A204.1 (cell line): Measurements from ENCODE around the gene DPP7.
"Not testable (repeated sequence)": the region's sequence is repeated elsewhere in the genome, so short reads cannot be mapped to it uniquely, and the experiment has no call there.

Experiments
- FAIRE-seq: peaks from 2 replicates; lab custom pipeline; 2012; peaks lifted over from hg19 to GRCh38; lab: Jason Lieb, UNC

Gene DPP7

DNA sequence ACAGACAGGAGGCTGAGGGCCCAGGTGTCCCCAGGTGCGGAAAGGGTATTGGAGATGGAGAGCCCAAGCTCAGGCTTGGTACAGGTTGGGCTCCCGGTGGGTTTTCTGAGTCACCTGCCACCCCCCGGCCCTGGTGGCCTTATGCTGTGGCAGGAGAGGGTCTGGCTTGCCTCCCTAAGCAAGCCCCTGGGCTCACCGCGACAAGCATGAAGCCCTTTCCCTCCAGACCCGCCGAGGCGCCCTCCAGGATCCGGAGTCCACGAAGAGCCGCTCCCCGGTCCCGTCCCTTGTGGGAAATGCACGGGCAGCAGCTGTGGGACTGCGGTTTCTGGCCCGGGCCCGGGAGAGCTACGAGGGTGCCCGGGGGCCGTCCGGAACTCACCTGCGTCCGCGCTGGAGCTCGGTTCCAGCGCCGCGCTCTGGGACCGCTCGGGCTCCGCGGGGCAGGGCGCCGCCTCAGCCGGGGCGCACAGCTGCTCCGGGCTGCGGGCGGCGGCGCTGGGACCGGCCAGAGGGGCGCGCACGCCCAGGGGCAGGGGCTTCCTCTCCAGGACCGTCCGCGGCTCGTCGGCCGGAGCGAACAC lies 44.9 kb downstream of the DPP7 start:
- FAIRE-seq = no peak

DNA sequence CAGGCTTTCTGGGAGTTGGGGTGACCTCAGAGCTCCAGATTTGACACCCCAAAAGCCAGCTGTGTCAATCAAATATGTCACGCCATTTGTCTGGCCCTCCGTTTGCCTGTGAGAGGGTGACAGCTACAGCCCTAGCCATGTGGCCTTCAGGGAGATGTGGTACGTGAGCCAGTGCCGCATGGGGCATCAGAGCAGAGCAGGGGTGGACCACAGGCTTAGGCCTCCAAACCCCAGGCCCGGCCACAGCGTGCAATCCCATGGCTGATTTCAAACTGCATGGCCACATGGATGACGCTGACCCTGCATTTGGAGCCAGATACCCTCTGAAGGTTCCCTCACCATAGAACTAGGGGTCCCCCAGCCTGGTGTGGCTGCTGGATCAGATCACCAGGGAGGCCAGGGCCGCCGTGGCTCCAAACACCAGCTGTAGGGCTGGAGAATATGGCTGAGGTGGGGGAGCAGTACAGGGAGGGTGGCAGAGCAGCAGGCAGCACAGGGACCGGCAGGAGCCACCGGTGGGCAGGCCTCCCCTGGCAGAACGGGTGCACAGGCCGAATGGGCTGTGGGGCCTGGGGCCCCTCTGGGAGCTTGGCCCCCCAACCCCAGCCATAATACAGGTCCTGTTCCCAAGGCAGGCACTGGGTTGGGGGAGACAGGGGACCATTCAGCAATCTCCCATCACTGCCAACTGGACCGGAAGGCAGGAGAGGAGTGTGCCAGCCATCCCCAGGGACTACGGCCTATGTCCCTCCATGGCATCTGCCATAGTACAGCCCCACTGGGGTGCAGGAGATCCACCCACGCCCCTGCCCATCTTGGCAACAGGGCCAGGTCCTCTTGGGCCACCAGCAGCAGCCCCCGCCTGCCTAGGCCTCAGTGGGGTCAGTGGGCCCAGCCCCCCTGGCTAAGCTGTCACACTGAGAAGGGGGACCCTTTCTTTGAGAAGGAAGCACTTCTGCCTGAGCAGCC lies 45.7 kb downstream of the DPP7 start:
- FAIRE-seq = no peak

DNA sequence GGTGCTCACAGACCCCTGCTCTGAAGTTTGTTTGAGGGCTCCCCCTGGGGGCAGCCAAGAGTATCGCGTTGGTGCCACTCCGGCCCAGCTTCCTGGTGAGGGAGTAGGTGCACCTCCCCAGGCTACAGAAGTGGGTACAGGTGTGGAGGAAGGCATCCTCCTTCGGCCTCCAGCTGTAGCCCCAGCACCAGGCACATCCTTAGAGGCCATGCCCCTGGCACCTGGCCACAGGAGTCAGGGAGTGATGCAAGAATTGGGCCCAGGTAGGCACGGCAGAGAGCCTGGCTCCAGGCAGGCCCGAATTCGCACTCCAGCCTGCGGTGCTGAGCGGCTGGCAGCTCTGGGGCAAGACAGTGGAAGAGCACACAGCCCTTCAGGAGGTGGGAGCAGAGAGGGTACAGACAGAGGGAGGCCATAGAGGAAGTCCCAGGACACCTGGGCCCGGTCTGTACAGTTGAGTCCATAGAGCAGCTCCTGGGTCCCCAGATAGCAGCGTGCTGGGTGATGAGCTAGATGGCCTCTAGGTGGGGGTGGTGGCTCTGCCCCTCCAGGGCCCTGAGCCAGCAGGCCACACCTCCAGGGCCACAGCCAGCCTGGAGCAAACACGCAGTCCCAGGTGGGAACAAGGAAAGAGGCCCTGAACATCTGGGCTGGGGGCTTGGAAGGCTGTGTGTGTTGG lies 46.5 kb downstream of the DPP7 start:
- no peak for FAIRE-seq

DNA sequence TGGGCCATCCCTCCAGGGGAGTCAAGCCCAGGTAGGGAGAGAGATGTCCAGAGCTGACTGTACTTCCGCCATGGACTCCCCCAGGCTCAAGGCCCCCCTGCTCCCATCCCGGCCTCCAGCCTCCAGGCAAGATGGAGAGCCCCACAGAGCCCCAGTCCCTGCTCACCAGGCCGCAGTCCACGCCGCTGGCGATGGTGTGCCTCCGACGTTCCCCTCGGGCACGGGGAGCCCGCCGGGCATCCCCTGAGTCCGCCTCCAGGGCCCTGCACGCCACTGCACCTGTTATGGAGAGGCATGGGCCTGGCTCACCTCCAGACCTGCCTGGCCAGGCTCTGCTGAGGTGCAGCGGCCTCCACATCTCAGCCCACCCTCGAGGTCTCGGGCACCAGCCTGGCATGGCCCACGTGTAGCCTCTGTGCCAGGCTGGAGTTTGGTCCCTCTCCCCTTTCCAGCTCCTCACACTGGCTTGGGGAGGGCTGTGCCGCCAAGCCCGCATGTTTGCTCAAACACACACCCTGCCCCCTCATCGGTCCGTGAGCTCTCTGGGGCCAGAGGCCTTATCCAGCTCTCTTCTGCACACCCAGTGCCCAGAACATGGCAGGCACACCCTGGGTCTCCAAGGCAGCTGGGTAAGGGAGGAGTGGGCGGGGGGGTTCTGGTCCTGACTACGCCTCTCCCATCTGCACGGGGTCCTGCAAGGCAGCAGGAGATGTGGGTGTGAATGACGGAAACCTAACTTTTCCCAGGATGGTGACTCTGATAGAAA lies 48.3 kb downstream of the DPP7 start:
- FAIRE-seq = no peak

DNA sequence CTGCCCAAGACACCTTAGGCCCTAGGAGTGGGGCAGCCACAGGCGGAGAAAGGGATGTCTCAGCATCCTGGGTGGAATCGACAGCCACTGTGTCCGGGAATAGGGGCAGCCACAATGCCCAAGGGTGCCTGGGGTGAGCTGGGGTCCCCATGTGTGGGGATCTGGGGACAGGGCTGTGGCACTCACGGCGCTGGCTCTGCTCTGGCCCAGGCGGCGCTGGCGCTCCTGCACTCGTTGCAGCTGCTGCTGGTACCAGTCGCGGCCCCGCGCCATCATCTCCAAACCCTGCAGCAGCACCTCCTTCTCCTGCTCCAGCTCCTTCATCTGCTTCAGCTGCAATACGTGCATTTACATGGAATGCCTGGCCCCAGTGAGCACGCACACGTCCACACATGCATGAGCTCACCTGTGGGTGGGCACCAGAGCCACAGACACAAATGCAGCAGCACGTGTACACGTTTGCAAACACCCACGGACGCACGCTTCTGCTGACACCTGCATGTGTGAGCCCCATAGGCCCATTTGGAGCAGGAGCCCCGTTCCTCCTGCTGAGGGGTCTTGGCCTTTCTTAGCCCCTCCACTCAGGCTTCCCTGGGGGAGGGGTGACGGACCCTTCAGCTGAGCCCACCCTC lies 49.1 kb downstream of the DPP7 start:
- no peak for FAIRE-seq

DNA sequence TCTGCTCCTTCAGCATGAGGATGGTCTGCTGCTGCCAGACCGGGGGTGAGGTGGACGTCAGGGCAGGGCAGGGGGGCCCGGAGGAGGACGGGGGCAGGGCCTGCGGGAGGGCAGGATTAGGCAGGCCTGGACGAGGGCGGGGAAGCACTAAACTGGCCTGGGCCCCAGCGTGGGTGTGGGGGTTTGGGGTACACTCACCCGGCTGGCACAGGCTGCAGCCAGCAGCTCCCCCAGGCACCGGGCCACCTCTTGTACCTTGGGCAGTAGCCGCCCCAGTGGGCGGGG lies 49.7 kb downstream of the DPP7 start:
- no peak for FAIRE-seq

DNA sequence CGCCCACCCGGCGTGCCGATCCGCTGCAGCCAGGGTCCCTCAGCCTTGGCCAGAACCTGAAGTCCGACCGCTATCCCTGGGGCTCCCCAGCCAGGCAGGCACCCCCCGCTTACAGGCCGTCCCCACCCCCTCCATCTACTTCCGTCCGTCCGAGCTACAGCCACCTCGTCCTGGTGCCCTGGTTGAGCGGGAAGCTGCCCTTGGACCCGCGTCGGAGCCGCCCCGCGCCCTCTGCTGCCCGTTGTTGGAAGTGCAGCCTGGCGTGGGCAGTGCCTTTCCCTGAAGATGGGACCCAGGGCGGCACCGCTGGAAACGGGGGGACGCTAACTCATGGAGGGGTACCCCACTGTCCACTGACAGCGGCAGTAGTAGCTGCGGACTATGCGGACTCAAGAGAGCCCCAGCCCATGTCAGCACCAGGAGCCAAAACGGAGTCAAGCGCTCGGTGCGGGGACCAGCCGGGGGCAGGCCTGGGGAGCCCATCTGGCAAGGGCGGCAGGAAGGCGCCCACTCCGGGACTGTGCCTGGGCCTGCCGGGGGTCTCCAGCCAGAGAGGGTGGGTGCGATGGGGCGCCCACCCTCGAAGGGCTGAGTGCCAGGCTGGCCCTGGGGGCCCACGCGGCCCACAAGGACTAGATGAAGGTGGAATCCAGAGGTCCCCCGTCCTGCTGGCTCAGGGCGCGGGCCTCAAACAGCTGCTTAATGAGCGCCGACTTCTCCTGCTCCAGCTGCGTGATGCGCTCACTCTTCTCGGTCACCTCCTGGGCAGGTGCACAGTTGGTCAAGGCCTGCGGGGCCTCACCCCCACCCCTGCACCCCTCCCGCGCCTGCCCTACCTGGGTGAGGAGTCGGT lies 50.3 kb downstream of the DPP7 start:
- FAIRE-seq = no peak

DNA sequence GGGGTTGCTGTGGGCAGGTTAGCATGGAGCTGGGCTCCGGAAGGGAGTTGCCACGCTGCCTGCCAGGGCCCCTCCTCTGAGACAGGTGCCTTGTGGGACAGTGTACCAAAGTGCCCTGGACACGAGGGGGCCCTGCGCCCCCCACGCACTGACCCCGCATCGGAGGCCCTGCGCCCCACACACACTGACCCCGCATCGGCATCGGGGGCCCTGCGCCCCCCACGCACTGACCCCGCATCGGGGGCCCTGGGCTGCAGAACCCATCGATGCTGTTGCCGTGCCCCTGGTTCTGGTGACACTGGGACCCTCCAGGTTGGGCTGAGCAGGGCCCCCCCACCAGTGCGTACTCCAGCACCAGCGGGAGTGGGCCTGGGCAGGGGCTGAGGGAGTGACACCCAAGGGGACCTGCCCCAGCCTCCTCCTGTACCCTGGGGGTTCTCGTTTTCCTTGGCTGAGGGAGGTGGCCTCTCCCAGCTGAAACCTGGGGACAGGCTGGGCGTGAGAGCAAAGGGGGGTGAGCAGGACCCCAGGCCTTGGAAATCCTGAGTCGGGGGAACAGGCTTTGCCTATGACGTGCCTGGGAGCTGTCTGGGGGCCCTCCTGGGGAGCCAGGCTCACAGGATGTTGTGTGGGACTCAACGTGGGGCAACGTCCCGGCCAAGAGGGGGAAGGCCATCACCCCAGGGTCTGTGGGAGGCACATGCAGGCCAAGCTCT lies 51.1 kb downstream of the DPP7 start:
- FAIRE-seq = no peak

DNA sequence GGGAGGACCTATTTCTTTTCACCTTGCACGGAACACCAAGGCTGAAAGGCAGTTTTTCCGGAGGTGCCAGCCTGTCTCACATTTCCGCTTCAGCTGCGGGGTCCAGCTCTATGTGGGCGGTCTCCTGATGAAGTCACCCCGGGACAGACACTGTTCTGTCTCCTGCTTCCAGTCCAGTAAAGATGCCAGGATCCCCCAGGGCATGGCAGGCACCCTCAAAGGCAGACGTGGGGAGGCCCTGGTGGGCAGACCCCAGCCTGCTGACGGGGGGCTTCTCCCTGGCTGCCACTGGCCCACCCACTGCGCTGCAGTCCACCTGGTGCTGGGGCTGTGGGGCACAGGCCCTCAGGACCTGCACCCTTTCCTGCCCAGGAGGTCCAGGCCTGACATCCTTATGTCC lies 51.7 kb downstream of the DPP7 start:
- not testable (repeated sequence) for FAIRE-seq

DNA sequence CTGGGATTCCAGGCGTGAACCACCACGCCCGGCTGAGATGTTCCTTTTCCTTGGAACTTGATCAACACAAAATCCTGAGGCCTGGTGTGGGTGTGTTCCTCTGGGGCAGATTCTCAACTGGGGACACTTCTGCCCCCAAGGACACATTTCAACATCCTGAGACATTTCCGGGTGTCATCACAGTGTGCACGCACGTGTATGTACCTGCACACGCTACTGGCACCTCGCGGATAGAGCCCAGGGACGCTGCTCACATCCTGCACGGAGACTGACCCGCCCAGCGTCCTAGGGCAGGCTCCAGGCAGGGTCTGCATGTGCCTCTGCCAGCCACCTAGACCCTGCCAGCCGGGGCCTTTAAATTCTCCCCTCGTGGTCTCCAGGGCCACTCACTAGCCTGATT lies 52.1 kb downstream of the DPP7 start:
- FAIRE-seq = no peak
